GM11168 (cell line): ENCODE results near the gene SMAD3.

Experiments
- in situ Hi-C: fragments of 300-500 bp; cut with MboI; formaldehyde crosslinking; loops from one replicate; pipeline ENCODE4 v1.12.0; 2022; ENCODE audit warnings: low sequenced_read_pairs; ENCODE audit not compliant: unreplicated experiment

Gene SMAD3

GRCh38 chr15:67175643-67176071 is 110.3 kb downstream of the SMAD3 start:
- in situ Hi-C loops = no loop called here

GRCh38 chr15:67176195-67176971 is 111.0 kb downstream of the SMAD3 start:
- in situ Hi-C loops = no loop called here

GRCh38 chr15:67177752-67178151 is 112.3 kb downstream of the SMAD3 start:
- in situ Hi-C loops = no loop called here

GRCh38 chr15:67178569-67179210 is 113.3 kb downstream of the SMAD3 start:
- in situ Hi-C loops = no loop called here

DNA sequence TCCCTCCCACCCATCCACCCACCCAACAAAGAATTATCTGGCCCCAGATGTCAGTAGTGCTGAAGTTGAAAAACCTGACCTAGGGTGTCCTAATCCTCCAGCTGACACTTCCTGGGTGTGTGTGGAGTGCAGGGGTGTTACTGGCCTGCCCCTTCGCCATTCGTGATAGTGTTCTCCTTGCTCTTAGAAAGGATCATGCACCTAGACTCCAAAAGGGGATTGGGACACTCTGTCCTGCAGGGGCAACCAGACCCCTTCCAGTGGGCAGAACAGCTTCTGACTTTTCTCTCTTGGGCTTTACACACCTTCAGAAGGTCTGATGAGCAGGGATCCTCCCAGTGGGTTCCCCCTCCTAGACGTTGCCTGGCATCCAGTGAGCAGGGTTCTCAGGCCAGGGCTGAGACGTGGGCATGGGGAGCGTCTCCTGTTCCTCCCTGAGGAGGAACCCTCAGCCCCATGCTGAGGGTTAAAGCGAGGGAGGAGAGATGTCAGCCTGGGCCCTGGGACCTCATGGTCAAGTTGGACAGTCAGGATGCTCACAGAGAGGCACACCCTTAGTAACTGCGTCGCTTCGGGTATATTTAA is 114.1 kb downstream of the SMAD3 start:
- in situ Hi-C loops = no loop called here

GRCh38 chr15:67180035-67180434 is 114.6 kb downstream of the SMAD3 start:
- in situ Hi-C loops = no loop called here

DNA sequence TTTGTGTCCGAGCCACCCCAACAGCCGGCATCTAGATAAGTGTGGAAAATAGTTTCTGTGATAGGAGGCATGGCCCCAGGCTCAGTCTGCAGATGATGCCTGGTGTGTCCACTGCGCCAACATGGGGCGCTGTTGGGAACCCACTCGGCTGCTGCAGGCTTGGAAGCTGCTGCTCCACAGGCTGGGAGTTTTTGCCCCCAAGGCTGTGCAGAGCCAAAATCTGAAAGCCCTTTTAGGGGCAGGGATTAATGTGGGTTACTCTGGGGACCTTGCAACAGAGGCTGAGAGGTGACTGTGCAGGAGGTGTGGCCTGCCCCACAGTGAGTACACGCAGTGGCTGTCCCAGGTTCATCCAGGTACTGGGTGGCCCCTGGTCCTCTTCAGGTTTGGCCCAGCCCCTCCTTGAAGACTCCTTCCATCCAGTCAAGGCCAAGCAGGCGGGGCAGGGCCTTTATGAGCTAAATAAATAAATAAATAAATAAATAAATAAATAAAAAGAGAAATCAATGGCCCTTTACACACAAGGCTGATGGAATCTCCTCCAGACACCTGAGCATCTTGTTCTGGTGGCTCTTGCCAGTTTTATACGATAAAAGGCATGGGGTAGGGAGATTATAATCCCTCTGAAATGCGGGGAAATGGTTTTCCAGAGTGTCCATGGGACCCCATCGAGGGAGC is 115.3 kb downstream of the SMAD3 start:
- in situ Hi-C loops = no loop called here

DNA sequence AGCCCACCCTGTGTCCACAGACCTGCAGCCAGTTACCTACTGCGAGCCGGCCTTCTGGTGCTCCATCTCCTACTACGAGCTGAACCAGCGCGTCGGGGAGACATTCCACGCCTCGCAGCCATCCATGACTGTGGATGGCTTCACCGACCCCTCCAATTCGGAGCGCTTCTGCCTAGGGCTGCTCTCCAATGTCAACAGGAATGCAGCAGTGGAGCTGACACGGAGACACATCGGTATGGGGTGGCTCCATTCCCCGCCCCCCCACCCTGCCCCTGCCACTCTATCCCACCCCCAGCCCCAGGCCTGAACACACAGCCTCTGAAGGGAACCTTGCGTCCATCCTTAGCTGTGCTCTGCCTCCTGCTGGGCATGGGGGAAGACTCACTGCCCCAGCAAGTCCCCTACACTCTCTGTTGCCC is 115.8 kb downstream of the SMAD3 start:
- in situ Hi-C loops = no loop called here

- in situ Hi-C loops = no loop called here
These were observed 118.2 kb downstream of the SMAD3 start for GRCh38 chr15:67183443-67184169.

DNA sequence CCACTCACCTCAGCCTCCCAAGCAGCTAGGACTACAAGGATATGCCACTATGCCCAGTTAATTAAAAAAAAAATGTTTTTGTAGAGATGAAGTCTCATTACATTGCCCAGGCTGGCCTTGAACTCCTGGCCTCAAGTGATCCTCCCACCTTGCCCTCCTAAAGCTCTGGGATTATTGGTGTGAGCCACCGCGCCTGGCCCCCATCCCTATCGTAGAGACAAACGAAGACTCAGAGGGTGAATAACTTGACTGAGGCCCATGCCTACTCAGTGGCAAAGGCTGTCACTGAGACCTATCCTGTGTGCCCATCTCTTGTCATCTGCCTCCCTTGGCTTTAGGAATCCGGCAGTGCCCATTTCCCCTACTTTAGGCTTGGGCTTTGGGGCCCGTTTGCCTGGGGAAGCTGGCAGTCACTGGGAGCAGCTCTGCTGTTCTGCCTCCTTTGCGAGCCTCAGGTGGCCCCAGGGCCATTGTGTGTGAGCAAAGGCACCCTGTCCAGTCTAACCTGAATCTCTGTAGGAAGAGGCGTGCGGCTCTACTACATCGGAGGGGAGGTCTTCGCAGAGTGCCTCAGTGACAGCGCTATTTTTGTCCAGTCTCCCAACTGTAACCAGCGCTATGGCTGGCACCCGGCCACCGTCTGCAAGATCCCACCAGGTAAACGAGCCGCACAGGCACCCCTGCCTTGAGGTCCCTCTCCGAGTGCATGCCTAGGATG is 119.0 kb downstream of the SMAD3 start:
- in situ Hi-C loops = no loop called here

DNA sequence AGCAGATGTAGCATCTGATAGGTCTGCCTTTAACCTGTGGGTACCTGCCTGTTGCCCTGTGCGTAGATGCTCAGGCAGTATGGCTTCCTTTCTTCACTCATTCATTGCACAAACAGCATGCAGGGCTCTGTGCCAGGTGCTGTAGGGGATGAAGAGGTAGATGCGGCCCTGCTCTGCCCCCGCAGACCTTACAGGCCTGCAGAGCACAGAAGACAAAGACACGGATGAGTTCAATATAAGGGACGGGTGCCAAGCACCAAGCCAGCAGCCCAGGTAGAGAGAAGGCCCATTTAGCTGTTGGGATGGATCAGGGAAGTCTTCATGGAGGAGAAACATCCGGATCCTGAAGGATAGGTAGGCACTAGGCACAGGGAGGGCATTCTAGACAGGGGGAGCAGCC is 119.6 kb downstream of the SMAD3 start:
- in situ Hi-C loops = no loop called here

- in situ Hi-C loops = no loop called here
These were observed 120.3 kb downstream of the SMAD3 start for GRCh38 chr15:67185621-67186225.

DNA sequence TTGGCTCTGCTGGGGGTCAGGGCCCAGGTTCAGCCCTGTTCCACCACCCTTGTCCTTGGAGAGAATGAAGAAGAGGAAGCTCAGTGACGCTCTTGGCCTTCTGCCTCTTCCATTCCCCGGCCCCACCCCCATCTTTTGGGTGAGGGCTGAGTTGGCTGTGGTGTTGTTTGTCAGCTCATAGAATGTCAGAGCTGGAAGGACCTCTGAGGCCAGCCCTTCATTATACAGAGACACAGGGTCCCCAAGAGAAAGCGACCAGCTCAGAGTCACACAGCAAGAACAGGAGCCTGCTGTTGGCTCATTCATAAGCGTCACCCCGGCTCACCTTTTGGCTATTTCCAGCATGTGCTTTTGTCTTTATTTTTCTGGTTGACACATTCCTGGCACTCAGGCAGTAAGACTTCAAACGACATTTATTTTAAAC is 120.8 kb downstream of the SMAD3 start:
- in situ Hi-C loops = no loop called here

DNA sequence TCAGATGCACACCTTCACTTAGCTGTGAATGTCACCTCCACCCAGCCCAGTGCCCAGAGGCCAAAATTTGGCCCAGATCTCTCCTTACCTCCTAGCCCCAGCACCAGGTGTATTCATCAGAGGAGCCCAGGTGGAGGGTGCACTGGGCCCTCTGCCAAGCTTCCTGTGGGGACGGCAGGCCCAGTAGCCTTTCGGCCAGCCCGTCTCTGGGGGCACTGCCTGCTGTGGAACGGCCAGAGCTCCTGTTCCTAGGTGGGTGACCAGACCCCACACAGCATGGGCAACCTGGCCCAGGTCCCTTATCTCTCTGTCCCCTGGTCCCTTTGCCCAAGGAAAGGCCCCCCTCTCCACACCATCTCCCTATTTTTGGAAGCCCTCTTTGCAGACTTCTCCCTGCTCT is 121.3 kb downstream of the SMAD3 start:
- in situ Hi-C loops = no loop called here

GRCh38 chr15:67187351-67187854 is 122.0 kb downstream of the SMAD3 start:
- in situ Hi-C loops = no loop called here

GRCh38 chr15:67188551-67189218 is 123.3 kb downstream of the SMAD3 start:
- in situ Hi-C loops = no loop called here

- in situ Hi-C loops = no loop called here
These were observed 124.1 kb downstream of the SMAD3 start for GRCh38 chr15:67189326-67190051.

- in situ Hi-C loops = no loop called here
These were observed 124.9 kb downstream of the SMAD3 start for GRCh38 chr15:67190326-67190725.
